NB4 (cell line): ENCODE data around the gene SCPEP1.

Experiments used
- DNase-seq: peaks from one replicate; pipeline ENCODE4 v3.0.0; 2010; ENCODE audit warnings: low read depth
- H3K4me3 ChIP-seq: one replicate; pipeline ENCODE4 v1.5.1; 2011; ENCODE audit warnings: mild to moderate bottlenecking, low read depth, low read length, moderate library complexity
- CTCF ChIP-seq: IDR thresholded peaks from one replicate; pipeline ENCODE4 v1.5.1; 2012; ENCODE audit warnings: low read depth, low read length
- MAX ChIP-seq: IDR thresholded peaks from 2 replicates; pipeline ENCODE4 v1.6.1; 2011; ENCODE audit warnings: low read depth, low read length
- MYC ChIP-seq: IDR thresholded peaks from 2 replicates; pipeline ENCODE4 v1.6.1; 2011; ENCODE audit warnings: low read depth, low read length
- POLR2A ChIP-seq: IDR thresholded peaks from 2 replicates; pipeline ENCODE4 v1.6.1; 2011; ENCODE audit warnings: mild to moderate bottlenecking; ENCODE audit not compliant: insufficient read length; ENCODE audit errors: extremely low read depth

SCPEP1 gene

GRCh38 chr17:57051886-57052361, 74.0 kb downstream of the SCPEP1 start:
- TF ChIP-seq MAX, result no peak
- TF ChIP-seq CTCF, result no peak
- TF ChIP-seq MYC, result no peak
- no peak for TF ChIP-seq POLR2A
- no peak overlapping the region for H3K4me3 ChIP-seq
- no peak for DNase-seq
